Adrenal gland (tissue), 12 donors: ENCODE measurements around the gene CIAO3. TPM values are rescaled to one million over a fixed set of nuclear protein-coding genes. Genes with fewer than 3 reads are reported as not detected.

Experiments
- DNase-seq, 7 donors: peaks; one replicate each; pipeline ENCODE4 v3.0.0-alpha.2; 2019 to 2020
- H3K27ac ChIP-seq, 5 donors: fragments of 200-600 bp; sonication (generic) in 4 of 5; 1 replicate in 3 of 5; 2 replicates in 2 of 5; pipeline versions ENCODE4 v1.5.1 to v1.8.0; 2016 to 2020; ENCODE audit warnings: mild to moderate bottlenecking in 1 of 5
- H3K27me3 ChIP-seq: fragments of 200-600 bp; 2 replicates; pipeline ENCODE4 v1.8.0; 2021
- H3K36me3 ChIP-seq, 2 donors: fragments of 200-600 bp; replicated peaks in 1 of 2; 1 replicate in 1 of 2; 2 replicates in 1 of 2; pipeline versions ENCODE4 v1.5.1 to v1.8.0; 2018 to 2022
- H3K4me1 ChIP-seq, 2 donors: fragments of 200-600 bp; replicated peaks in 1 of 2; 1 replicate in 1 of 2; 2 replicates in 1 of 2; pipeline versions ENCODE4 v1.5.1 to v1.8.0; 2018 to 2021
- H3K4me3 ChIP-seq, 4 donors: fragments of 200-600 bp; sonication (generic) in 3 of 4; one replicate each; pipeline ENCODE4 v1.5.1; 2016 to 2018
- H3K9me3 ChIP-seq, 3 donors: fragments of 200-600 bp; sonication (generic) in 1 of 3; replicated peaks in 1 of 3; 1 replicate in 2 of 3; 2 replicates in 1 of 3; pipeline versions ENCODE4 v1.5.1 to v1.8.0; 2016 to 2021
- POLR2A ChIP-seq, 2 donors: fragments of 450-650 bp; IDR thresholded peaks; one replicate each; pipeline ENCODE4 v1.6.1; 2017; ENCODE audit warnings: antibody characterized with exemption in 2 of 2, mild to moderate bottlenecking in 2 of 2, moderate library complexity in 1 of 2
- WGBS, 4 donors: extraction: QIAGEN DNeasy Blood & Tissue Kit in 2 of 4; methylation state at CpG; one replicate each; pipeline versions ENCODE4 v1.1.5 to v1.1.7; 2013 to 2017; 5-methylcytosine and 5-hydroxymethylcytosine counted together
- intact Hi-C, 2 donors: fragments of 100-400 bp; cut with DNase I; formaldehyde crosslinking; loops; one replicate each; pipeline versions ENCODE4 v1.14.1 to v1.15.0; 2022 to 2023
- polyA plus RNA-seq, 3 donors: library from polyadenylated mRNA; stranded (reverse); fragments of 200-250 nt in 2 of 3; fragments of 350-450 nt in 1 of 3; fragmentation: Illumina TruSeq in 1 of 3; extraction: RNeasy Lipid Tissue Mini Kit (QIAGEN cat#74804) in 1 of 3; gene quantifications; one replicate each; pipeline ENCODE4 v1.2.3, GENCODE V29; 2013 to 2014
- total RNA-seq, 9 donors: library from RNA; depleted of rRNA in 4 of 9; stranded (reverse); fragments of >200 nt in 4 of 9; fragments of 120-200 nt in 1 of 9; fragmentation: NEBNext Ultra II Directional in 1 of 9; extraction: Animal tissue kit (Norgen Biotek cat#: 25700) in 1 of 9; gene quantifications; one replicate each; pipeline versions ENCODE4 v1.1.0 to v1.2.4, GENCODE V29; 2013 to 2023
- TF ChIP-seq, protein P1 (sequence below), 6 experiments: fragments of 450-650 bp in 4 of 6; fragments of 200-600 bp in 2 of 6; sonication (generic) in 1 of 6; IDR thresholded peaks; 1 replicate in 5 of 6; 2 replicates in 1 of 6; pipeline versions ENCODE4 v1.5.1 to v1.8.0; 2016 to 2021; ENCODE audit warnings: antibody characterized with exemption in 6 of 6, mild to moderate bottlenecking in 2 of 6, moderate library complexity in 1 of 6
- donor health status: healthy with polysubstance abuse.
- donor health status: Bipolar disorder and iron deficiency.
- donor health status: DM: yes; HTN: yes; CAD: no.
- donor health status: DM: no; HTN: no; CAD: no.
- donor health status: DM: no; HTN: no; CAD: no.
- donor health status: DM: yes; HTN: yes; CAD: no.

The CIAO3 gene
- total and polyA plus RNA-seq, 12 donors = 8.9 to 99.4 (median 29.5) TPM

- H3K9me3 ChIP-seq = no peaks in the 10 kb centered on the region
- no peak for DNase-seq
- peaks cover 13 to 17% of the 10 kb centered on the region in 2 donors for H3K4me1 ChIP-seq
- intact Hi-C loops = no loop called here
- peak overlapping the region in 1 of 4 donors; percentile 88 for H3K4me3 ChIP-seq
- H3K27me3 ChIP-seq = no peaks in the 10 kb centered on the region
- TF ChIP-seq POLR2A (IDR thresholded peaks at IDR 0.05) = no peak
- TF ChIP-seq, protein P1, sequence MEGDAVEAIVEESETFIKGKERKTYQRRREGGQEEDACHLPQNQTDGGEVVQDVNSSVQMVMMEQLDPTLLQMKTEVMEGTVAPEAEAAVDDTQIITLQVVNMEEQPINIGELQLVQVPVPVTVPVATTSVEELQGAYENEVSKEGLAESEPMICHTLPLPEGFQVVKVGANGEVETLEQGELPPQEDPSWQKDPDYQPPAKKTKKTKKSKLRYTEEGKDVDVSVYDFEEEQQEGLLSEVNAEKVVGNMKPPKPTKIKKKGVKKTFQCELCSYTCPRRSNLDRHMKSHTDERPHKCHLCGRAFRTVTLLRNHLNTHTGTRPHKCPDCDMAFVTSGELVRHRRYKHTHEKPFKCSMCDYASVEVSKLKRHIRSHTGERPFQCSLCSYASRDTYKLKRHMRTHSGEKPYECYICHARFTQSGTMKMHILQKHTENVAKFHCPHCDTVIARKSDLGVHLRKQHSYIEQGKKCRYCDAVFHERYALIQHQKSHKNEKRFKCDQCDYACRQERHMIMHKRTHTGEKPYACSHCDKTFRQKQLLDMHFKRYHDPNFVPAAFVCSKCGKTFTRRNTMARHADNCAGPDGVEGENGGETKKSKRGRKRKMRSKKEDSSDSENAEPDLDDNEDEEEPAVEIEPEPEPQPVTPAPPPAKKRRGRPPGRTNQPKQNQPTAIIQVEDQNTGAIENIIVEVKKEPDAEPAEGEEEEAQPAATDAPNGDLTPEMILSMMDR (IDR thresholded peaks at IDR 0.05) = no peak
- H3K36me3 ChIP-seq = no peaks in the 10 kb centered on the region
- peak overlapping the region in 4 of 5 donors; percentile 89 to 95 (median 90) for H3K27ac ChIP-seq
- WGBS, 4 donors = 84 to 90% (median 89%) methylated on average over 23 to 51 of the region's 51 CpGs
Measured at GRCh38 chr16:721765-722540, 18.8 kb downstream of the CIAO3 start.

GRCh38 chr16:720990-721764, 19.6 kb downstream of the CIAO3 start, which contains the start of gene ANTKMT:
Gene ANTKMT (plus strand): TSS chr16:721146. CDS start chr16:721275, 129 bp downstream.
- Histone ChIP-seq H3K27me3 (no peaks in the 10 kb centered on the region), H3K9me3 (no peaks in the 10 kb centered on the region), H3K4me1 (peaks cover 17 to 25% of the 10 kb centered on the region in 2 donors), H3K36me3 (no peaks in the 10 kb centered on the region), H3K4me3 (peak within 1 kb of the TSS; percentile 35 to 88 (median 62)), H3K27ac (peak within 1 kb of the TSS; percentile 82 to 95 (median 90))
- WGBS, 4 donors = 6 to 7% (median 7%) methylated on average over 21 to 106 of the region's 106 CpGs; no CpG with 5 or more reads in 1 of the 4 donors
- peak; percentile 84 to 91 (median 86) for DNase-seq
- TF ChIP-seq, protein P1 (IDR thresholded peaks at IDR 0.05) = peak in 3 of 6 experiments; percentile 9 to 19 (median 11)
- TF ChIP-seq POLR2A (IDR thresholded peaks at IDR 0.05) = peak; percentile 84 to 89
- intact Hi-C loops = no loop called here

DNA sequence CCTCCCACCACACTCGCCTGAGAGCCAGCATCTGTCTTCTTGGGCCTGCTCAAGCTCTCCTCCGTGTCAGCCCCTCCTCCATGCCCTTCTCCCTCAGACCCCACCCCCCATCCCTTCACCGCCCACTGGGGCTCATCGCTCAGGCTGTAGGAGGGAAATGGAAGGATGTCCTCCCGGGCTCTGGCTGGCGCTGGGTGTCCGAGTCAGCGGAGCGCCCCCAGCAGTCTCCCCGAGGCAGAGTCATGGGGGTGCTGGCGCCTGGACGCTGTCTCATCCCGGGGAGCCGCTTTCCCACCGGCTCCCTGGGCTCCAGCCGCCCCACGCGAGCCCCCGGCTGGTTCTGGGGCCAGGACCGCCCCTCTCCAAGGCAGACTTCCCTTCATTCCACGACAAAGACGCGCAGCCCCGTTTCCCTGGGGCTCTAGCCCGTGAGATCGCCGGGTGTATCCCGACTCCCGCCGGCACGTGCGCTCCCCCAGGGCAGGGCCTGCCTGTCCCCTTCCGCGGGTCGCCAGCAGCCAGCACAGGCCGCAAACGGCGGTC, 20.3 kb downstream of the CIAO3 start:
- peak in 5 of 7 donors; percentile 44 to 74 (median 62) for DNase-seq
- Histone ChIP-seq H3K27ac (peak overlapping the region; percentile 82 to 95 (median 90)), H3K27me3 (no peaks in the 10 kb centered on the region), H3K36me3 (no peaks in the 10 kb centered on the region), H3K4me1 (peaks cover 24 to 30% of the 10 kb centered on the region in 2 donors), H3K4me3 (peak overlapping the region; percentile 35 to 88 (median 62)), H3K9me3 (no peaks in the 10 kb centered on the region)
- intact Hi-C loops = no loop called here
- TF ChIP-seq POLR2A (IDR thresholded peaks at IDR 0.05) = no peak
- TF ChIP-seq, protein P1 (IDR thresholded peaks at IDR 0.05) = peak in 1 of 6 experiments; percentile 2
- WGBS, 4 donors = 0% methylated on average over 2 to 38 of the region's 38 CpGs
